GM12878 (cell line): ENCODE measurements around the gene PTPN14. TPM values are rescaled to one million over a fixed set of nuclear protein-coding genes. Genes with fewer than 3 reads are reported as not detected.
A peak's percentile ranks its signal among the peaks of the same experiment; 100 is the strongest.

Experiments used
- ATAC-seq: fragments of 200-7000 bp; cut with Tn5 transposase; 3 replicates; pipeline ENCODE4 v1.9.1; 2020; ENCODE audit warnings: mild to moderate bottlenecking, moderate library complexity
- BruUV-seq: library from RNA; stranded (reverse); fragments of 400-500 nt; replicated peaks from 2 replicates; lab custom pipeline; 2021; lab: Mats Ljungman, UMichigan
- CTCF ChIA-PET: fragments of 300-600 bp; sonication (Branson Sonifier 250); formaldehyde crosslinking; extraction: SDS; loops from one replicate; lab custom pipeline; 2021; ENCODE audit warnings: inconsistent platforms; lab: Yijun Ruan, JAX
- POLR2A ChIA-PET: fragments of 350-600 bp; formaldehyde crosslinking; extraction: SDS; loops from one replicate; lab custom pipeline; 2021; ENCODE audit warnings: inconsistent platforms; lab: Charles Lee
- RAD21 ChIA-PET: fragments of 300-600 bp; sonication (Branson Sonifier 250); formaldehyde crosslinking; loops from one replicate; lab custom pipeline; 2023; ENCODE audit warnings: antibody characterized with exemption; ENCODE audit not compliant: unreplicated experiment; lab: Charles Lee
- SMC1A ChIA-PET: fragments of 300-600 bp; sonication (Branson Sonifier 250); formaldehyde crosslinking; loops from one replicate; lab custom pipeline; 2023; ENCODE audit not compliant: unreplicated experiment, uncharacterized antibody; lab: Charles Lee
- DNase-seq: peaks from one replicate; pipeline ENCODE4 v3.0.0-alpha.2; 2011; ENCODE audit warnings: low read depth, low spot score
- FAIRE-seq: peaks from 3 replicates; lab custom pipeline; 2011; peaks lifted over from hg19 to GRCh38; lab: Jason Lieb, UNC
- H2AFZ ChIP-seq: 2 replicates; pipeline ENCODE4 v1.6.0; 2011; ENCODE audit warnings: low read depth, low read length, control low read depth; ENCODE audit not compliant: control insufficient read depth
- H3K27ac ChIP-seq: 2 replicates; pipeline ENCODE4 v1.5.1; 2011; ENCODE audit warnings: control low read depth; ENCODE audit not compliant: control insufficient read depth, insufficient read depth
- H3K27me3 ChIP-seq, 2 experiments: replicated peaks in 1 of 2; 2 replicates each; pipeline versions ENCODE4 v1.6.0 to v1.6.1; 2011; ENCODE audit warnings: low read length in 1 of 2; ENCODE audit not compliant: control insufficient read depth in 2 of 2, insufficient read depth in 2 of 2
- H3K36me3 ChIP-seq, 2 experiments: 2 replicates each; pipeline ENCODE4 v1.5.1; 2011; ENCODE audit warnings: low read length in 1 of 2; ENCODE audit not compliant: control insufficient read depth in 2 of 2, insufficient read depth in 2 of 2
- H3K4me1 ChIP-seq: 2 replicates; pipeline ENCODE4 v1.6.1; 2011; ENCODE audit warnings: mild to moderate bottlenecking, low read length, moderate library complexity, mixed read lengths; ENCODE audit not compliant: control insufficient read depth, insufficient read depth
- H3K4me2 ChIP-seq: 2 replicates; pipeline ENCODE4 v1.6.0; 2011; ENCODE audit warnings: control low read depth; ENCODE audit not compliant: control insufficient read depth, insufficient read depth
- H3K4me3 ChIP-seq: fragments of 200-600 bp; sonication (generic); 2 replicates; pipeline ENCODE4 v1.5.1; 2016
- H3K79me2 ChIP-seq: 2 replicates; pipeline ENCODE4 v1.6.0; 2011; ENCODE audit warnings: low read length; ENCODE audit not compliant: control insufficient read depth, insufficient read depth
- H3K9ac ChIP-seq: 2 replicates; pipeline ENCODE4 v1.8.0; 2011; ENCODE audit warnings: low read length, control low read depth, mixed read lengths; ENCODE audit not compliant: control insufficient read depth, insufficient read depth
- H3K9me3 ChIP-seq: replicated peaks from 3 replicates; pipeline ENCODE4 v1.5.1; 2011; ENCODE audit warnings: mild to moderate bottlenecking, low read length; ENCODE audit not compliant: control insufficient read depth, insufficient read depth
- H4K20me1 ChIP-seq: 2 replicates; pipeline ENCODE4 v1.6.0; 2011; ENCODE audit not compliant: control insufficient read depth, insufficient read depth
- BHLHE40 ChIP-seq, 2 experiments: fragments of 450-650 bp in 1 of 2; IDR thresholded peaks; 2 replicates each; pipeline ENCODE4 v1.6.1; 2011 to 2017; ENCODE audit warnings: low read depth in 2 of 2, borderline replicate concordance in 1 of 2, improper control_type of control experiment in 1 of 2, low read length in 1 of 2, mild to moderate bottlenecking in 1 of 2
- MTA2 ChIP-seq: fragments of 450-650 bp; IDR thresholded peaks from 2 replicates; pipeline ENCODE4 v1.6.1; 2016; ENCODE audit warnings: low read depth, mild to moderate bottlenecking, moderate library complexity
- SPI1 ChIP-seq: IDR thresholded peaks from 2 replicates; pipeline ENCODE4 v1.6.1; 2011; ENCODE audit warnings: low read depth, mild to moderate bottlenecking, low read length, moderate library complexity, borderline replicate concordance; ENCODE audit not compliant: insufficient read depth
- WGBS: methylation state at CpG from one replicate; pipeline ENCODE4 v1.1.6; 2016; ENCODE audit warnings: low lambda C conversion rate; ENCODE audit not compliant: insufficient replicate concordance, insufficient coverage; ENCODE audit errors: missing lambda C conversion rate; 5-methylcytosine and 5-hydroxymethylcytosine counted together
- in situ Hi-C: fragments of 300-500 bp; cut with MboI; formaldehyde crosslinking; loops from 9 replicates; pipeline ENCODE4 v1.14.3; 2018; ENCODE audit warnings: mixed read lengths
- intact Hi-C: fragments of 100-400 bp; cut with micrococcal nuclease; formaldehyde crosslinking; loops from one replicate; pipeline ENCODE4 v1.14.2; 2022; ENCODE audit not compliant: unreplicated experiment
- polyA plus RNA-seq, 11 experiments: library from polyadenylated mRNA; depleted of rRNA in 4 of 11; unstranded in 6 of 11; stranded (reverse) in 5 of 11; fragments of >200 nt; fragmentation: Nextera tagmentation in 4 of 11; fragmentation: Illumina TruSeq in 1 of 11; extraction: Ambion mirVana in 4 of 11; extraction: Trizol in 1 of 11; gene quantifications; 1 replicate in 1 of 11; 2 replicates in 10 of 11; pipeline versions ENCODE4 v1.2.1 to v1.2.3, GENCODE V29; 2011 to 2016; ENCODE audit warnings: inconsistent platforms in 2 of 11, missing spikeins in 2 of 11, low read depth in 1 of 11
- total RNA-seq, 4 experiments: library from RNA; depleted of rRNA in 3 of 4; stranded (reverse); fragments of >200 nt in 3 of 4; fragmentation: Illumina TruSeq in 1 of 4; extraction: Trizol in 1 of 4; gene quantifications; 2 replicates each; pipeline versions ENCODE4 v1.2.1 to v1.2.3, GENCODE V29; 2013 to 2021

Gene PTPN14
- total and polyA plus RNA-seq, 10 of the 15 experiments (the other 5 are each of a cell fraction or from before 2014, with no cell fraction given): 0.05 to 5.1 (median 0.44) TPM

DNA sequence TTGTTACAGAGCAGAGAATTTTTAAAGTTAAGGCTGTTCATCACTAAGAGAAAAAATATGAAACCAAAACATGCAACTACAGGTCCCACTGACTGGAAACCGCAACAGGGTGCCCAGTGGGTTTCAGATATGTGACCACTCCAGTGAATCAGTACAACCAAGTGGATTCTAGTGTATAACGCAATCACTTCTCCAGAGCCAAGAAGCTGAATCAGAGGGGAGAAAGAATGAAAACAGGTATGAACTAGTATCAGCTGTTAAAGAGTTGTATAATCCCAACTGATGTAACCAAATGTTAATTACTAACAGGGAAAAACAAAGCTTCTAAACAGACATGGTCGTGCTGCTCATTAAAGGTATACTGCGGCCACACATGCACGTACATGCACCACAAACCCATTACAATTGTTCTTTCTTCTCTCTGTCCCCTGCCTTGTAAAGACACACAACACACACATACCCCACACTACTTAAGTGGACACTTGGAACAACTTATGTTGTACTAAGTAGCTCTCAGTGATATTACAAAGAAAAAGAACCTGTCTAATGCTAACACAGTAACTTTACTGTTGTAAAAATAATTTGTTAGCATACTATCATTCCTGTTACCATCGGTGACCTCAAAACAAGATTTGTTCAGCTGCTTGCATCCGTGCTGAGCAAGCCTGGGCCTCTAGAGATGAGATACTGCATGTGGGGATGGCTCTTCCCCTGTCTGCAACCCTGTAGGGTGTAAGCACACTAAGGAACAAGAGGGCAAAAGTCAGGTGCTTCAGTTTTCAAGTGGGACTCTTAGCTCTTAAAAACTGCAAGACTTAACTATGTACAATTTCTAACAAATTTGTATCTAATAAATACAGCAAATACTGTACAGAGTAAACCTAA, 74.2 kb downstream of the PTPN14 start:
- BruUV-seq: no TSS peak
- in situ Hi-C loops: no loop called here
- Histone ChIP-seq H3K27ac (no peak overlapping the region), H3K4me2 (no peak overlapping the region), H2AFZ (no peak overlapping the region), H4K20me1 (no peaks in the 10 kb centered on the region), H3K27me3 (no peaks in the 10 kb centered on the region), H3K36me3 (no peaks in the 10 kb centered on the region), H3K79me2 (no peaks in the 10 kb centered on the region), H3K9me3 (no peaks in the 10 kb centered on the region), H3K4me3 (no peak overlapping the region), H3K4me1 (no peaks in the 10 kb centered on the region), H3K9ac (no peak overlapping the region)
- DNase-seq (no peak), FAIRE-seq (no peak), ATAC-seq (peak; percentile 74)
- intact Hi-C loops: no loop called here
- POLR2A ChIA-PET: interaction anchor here (0.5 to 1.8 kb wide), 3 partner anchors 9 to 152 kb away, joined by 5 to 6 read pairs (median 5); no protein-coding TSS in a partner anchor
- WGBS: 36% methylated on average over 7 of the region's 7 CpGs
- SMC1A ChIA-PET: interaction anchor here (0.7 to 7.5 kb wide), 27 partner anchors 11 to 108 kb away, joined by 3 to 30 read pairs (median 5); no protein-coding TSS in a partner anchor
- CTCF ChIA-PET: interaction anchor here (0.6 to 2.5 kb wide), 7 partner anchors 9 to 108 kb away, joined by 3 to 10 read pairs (median 4); no protein-coding TSS in a partner anchor
- RAD21 ChIA-PET: interaction anchor here (1.0 to 2.6 kb wide), 7 partner anchors 14 to 107 kb away, joined by 3 to 10 read pairs (median 5); no protein-coding TSS in a partner anchor
- TF ChIP-seq MTA2: peak; percentile 55; the same call in 1 of the 2 replicates
- 0 out of 4 replicates have a peak, but pooled peaks of 1 of the 2 experiments have one; percentile 7 for TF ChIP-seq BHLHE40 (IDR thresholded peaks at IDR 0.05; ENCODE audit: borderline replicate concordance in 1 of 2, low read depth in 2 of 2, low read length in 1 of 2)
- no peak for TF ChIP-seq SPI1
